ENCODE data around the gene ADI1. TPM values are rescaled to one million over a fixed set of nuclear protein-coding genes. Genes with fewer than 3 reads are reported as not detected.

ADI1 gene
- total RNA-seq, 1 donor from 2014 or later = 40.9 TPM

DNA sequence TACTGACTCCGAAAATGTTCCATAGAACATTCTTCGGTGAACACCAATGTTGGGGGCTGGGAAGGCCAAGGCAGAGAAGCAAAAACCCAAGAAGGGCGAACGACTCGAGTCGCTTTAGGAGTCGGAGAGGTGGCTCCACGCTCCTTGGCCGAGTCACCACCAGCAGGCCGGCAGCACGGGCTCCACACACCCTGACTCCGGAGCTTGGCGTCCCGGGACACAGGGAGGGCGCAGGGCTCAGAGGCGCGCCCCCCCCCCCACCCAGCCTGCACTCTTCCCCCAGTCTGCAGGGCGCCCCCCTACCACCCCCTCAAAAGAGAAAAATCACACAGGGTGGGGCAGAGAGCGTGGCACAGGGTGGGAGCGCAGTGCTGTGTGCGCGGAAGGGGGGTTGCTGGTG lies 7.5 kb upstream of the ADI1 start:
- no peaks in the 10 kb centered on the region for H3K27me3 ChIP-seq
- peaks cover 4 to 31% of the 10 kb centered on the region in 2 donors for H3K4me1 ChIP-seq
- no peak for DNase-seq (ENCODE audit: low spot score in 2 of 2)
- H3K4me3 ChIP-seq = no peak overlapping the region
- TF ChIP-seq, protein P1, sequence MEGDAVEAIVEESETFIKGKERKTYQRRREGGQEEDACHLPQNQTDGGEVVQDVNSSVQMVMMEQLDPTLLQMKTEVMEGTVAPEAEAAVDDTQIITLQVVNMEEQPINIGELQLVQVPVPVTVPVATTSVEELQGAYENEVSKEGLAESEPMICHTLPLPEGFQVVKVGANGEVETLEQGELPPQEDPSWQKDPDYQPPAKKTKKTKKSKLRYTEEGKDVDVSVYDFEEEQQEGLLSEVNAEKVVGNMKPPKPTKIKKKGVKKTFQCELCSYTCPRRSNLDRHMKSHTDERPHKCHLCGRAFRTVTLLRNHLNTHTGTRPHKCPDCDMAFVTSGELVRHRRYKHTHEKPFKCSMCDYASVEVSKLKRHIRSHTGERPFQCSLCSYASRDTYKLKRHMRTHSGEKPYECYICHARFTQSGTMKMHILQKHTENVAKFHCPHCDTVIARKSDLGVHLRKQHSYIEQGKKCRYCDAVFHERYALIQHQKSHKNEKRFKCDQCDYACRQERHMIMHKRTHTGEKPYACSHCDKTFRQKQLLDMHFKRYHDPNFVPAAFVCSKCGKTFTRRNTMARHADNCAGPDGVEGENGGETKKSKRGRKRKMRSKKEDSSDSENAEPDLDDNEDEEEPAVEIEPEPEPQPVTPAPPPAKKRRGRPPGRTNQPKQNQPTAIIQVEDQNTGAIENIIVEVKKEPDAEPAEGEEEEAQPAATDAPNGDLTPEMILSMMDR (IDR thresholded peaks at IDR 0.05) = no peak
- no peaks in the 10 kb centered on the region for H3K9me3 ChIP-seq
- no peak overlapping the region for H3K27ac ChIP-seq
- peaks cover 0 to 2% of the 10 kb centered on the region in 2 donors for H3K36me3 ChIP-seq
- intact Hi-C loops (cut with DNase I) = no loop called here

DNA sequence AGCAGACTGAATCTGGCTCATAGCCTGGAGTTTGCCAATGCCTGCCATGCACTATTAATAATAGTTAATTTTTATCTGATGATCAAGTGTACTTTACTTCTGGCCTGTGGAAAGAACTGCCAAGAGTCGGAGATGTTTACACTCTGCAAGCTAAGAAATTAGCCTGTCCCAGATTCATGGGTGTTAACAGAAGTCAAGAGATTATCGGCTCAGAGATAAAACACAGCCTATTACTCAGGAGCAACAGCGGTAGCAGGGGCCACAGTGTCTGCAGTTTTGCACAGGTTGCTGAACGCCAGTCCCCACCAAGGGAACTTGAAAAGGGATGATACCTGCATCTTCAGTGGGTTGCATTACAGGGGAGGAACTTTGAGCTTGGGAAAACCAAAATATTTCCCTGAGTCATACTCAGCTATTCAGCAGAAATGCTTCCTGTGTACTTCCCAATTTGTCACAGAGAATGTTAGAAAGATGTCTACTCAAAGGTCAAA lies 4.3 kb upstream of the ADI1 start:
- H3K4me1 ChIP-seq = peaks cover 7 to 31% of the 10 kb centered on the region in 2 donors
- no peaks in the 10 kb centered on the region for H3K36me3 ChIP-seq
- no peaks in the 10 kb centered on the region for H3K9me3 ChIP-seq
- peak overlapping the region; percentile 79 to 82 for H3K27ac ChIP-seq
- intact Hi-C loops (cut with DNase I) = loop anchor here (1.0 to 2.0 kb wide), 2 partner anchors 13 to 145 kb away; partner anchors contain the start of gene TRAPPC12
- TF ChIP-seq, protein P1 (IDR thresholded peaks at IDR 0.05) = no peak
- H3K4me3 ChIP-seq = peak overlapping the region in 1 of 2 donors; percentile 36
- no peaks in the 10 kb centered on the region for H3K27me3 ChIP-seq
- DNase-seq (ENCODE audit: low spot score in 2 of 2) = peak in 1 of 2 donors; percentile 38

DNA sequence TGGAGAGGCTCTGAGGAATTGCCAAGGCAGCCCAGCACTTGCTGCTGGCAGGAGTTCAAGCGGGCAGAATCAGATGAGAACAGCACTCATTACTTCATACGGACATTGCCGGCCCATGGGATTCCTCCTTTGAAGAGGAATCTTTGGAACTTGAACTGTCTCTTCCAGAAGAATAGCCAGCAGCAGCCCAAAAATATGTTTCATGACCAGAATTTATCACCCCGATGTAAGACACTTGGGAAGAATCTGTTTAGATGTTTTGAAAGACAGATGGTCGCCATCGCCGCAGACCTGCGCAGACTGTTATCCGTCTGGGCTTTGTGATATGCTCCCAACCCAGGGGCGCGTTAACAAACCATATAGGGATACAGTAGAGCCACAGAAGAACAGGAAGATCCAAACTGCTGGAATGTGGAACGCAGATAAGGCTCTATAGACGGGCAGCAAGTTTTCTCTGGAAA lies 3.7 kb upstream of the ADI1 start:
- intact Hi-C loops (cut with DNase I) = loop anchor here (1.0 to 2.0 kb wide), 2 partner anchors 13 to 144 kb away; partner anchors contain the start of gene TRAPPC12
- H3K9me3 ChIP-seq = no peaks in the 10 kb centered on the region
- no peaks in the 10 kb centered on the region for H3K36me3 ChIP-seq
- TF ChIP-seq, protein P1 (IDR thresholded peaks at IDR 0.05) = no peak
- peaks cover 7 to 33% of the 10 kb centered on the region in 2 donors for H3K4me1 ChIP-seq
- peak overlapping the region in 1 of 2 donors; percentile 36 for H3K4me3 ChIP-seq
- peak in 1 of 2 donors; percentile 82 for DNase-seq (ENCODE audit: low spot score in 2 of 2)
- H3K27ac ChIP-seq = peak overlapping the region; percentile 79 to 82
- H3K27me3 ChIP-seq = no peaks in the 10 kb centered on the region

DNA sequence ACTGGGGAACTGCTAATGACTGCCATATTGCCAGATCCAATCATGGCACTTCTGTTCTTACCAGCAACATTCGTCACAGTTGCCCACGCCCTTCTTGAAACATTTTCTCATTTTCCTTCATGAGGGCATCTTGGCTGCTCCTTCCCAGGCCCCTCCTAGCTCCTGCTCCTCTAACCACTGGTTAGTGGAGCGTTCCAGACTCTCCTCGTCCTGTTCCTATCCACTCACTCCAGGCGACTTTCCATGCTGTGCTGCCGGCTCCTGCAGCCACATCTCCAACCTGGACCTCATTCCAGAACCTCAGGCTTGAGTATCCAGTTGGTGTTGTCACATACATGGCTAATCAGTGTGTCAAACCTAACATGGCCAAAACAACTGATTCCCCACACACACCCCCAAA lies 1.3 kb upstream of the ADI1 start:
- peaks cover 7 to 34% of the 10 kb centered on the region in 2 donors for H3K4me1 ChIP-seq

DNA sequence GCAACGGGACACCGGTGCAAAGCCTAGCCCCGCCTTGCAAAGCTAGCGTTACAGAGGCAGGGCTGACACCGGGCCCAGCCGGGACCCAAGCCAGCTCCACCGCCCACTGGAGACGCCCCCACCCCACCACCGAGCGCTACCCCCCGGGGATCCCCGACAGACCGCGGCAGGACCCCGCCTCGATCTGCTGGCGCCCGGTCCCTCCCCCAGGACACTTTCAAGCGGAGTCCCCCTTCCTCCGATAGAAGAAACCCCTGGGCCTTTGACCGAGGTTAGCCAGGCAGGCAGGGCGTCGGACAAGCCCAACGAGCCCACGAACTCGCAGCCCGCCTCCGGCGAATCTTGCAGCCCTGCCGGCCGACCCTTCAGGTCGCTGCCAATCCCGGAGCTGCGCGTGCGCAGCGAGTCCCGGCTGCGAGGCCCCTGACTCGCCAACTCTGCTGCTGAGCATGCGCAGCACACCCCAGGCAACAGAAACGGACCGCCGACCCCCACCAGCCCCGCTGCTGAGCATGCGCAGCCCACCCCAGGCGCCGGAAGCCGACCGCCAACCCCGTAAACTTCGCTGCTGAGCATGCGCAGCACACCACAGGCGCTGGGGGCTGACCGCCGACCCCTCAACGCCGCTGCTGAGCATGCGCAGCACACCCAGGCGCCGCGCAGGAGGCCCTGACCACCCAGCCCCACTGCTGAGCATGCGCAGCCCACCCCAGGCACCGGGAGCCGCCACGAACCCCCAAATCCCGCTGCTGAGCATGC lies 656 bp downstream of the ADI1 start:
- intact Hi-C loops (cut with DNase I) = loop anchor here (1.0 kb wide), 5 partner anchors 18 to 57 kb away; partner anchors contain the start of genes RNASEH1 and RPS7
- Histone ChIP-seq H3K27ac (peak overlapping the region; percentile 97 to 100), H3K4me1 (peaks cover 4 to 18% of the 10 kb centered on the region in 2 donors), H3K9me3 (no peaks in the 10 kb centered on the region), H3K36me3 (peaks cover 8 to 10% of the 10 kb centered on the region in 2 donors), H3K4me3 (peak overlapping the region; percentile 84 to 93), H3K27me3 (no peaks in the 10 kb centered on the region)
- DNase-seq (ENCODE audit: low spot score in 2 of 2) = peak; percentile 91 to 98
- TF ChIP-seq, protein P1 (IDR thresholded peaks at IDR 0.05) = no peak

More for the DNA sequence above, 1.3 kb upstream of the ADI1 start:
- Histone ChIP-seq H3K4me3 (peak overlapping the region in 1 of 2 donors; percentile 84), H3K36me3 (peaks cover 3 to 6% of the 10 kb centered on the region in 2 donors), H3K27ac (no peak overlapping the region), H3K9me3 (no peaks in the 10 kb centered on the region), H3K27me3 (no peaks in the 10 kb centered on the region)
- DNase-seq (ENCODE audit: low spot score in 2 of 2) = no peak
- TF ChIP-seq, protein P1 (IDR thresholded peaks at IDR 0.05) = no peak
- intact Hi-C loops (cut with DNase I) = no loop called here
